ENCODE measurements around the gene CDK5R1.

CDK5R1 gene

GRCh38 chr17:32494621-32495358 lies 8.0 kb downstream of the CDK5R1 start:
- Histone ChIP-seq H3K4me3 (ENCODE audit: low read length) (no peak overlapping the region), H3K9me3 (ENCODE audit: control insufficient read depth, low read length) (no peaks in the 10 kb centered on the region), H3K27me3 (replicated peaks; ENCODE audit: control insufficient read depth, insufficient read depth, low read length) (no peaks in the 10 kb centered on the region), H3K36me3 (ENCODE audit: control insufficient read depth, insufficient read depth, low read length, severe bottlenecking) (no peaks in the 10 kb centered on the region), H3K9ac (ENCODE audit: low read length) (no peak overlapping the region), H3K4me1 (ENCODE audit: control insufficient read depth, insufficient read depth, low read length) (peaks cover 4% of the 10 kb centered on the region)
- no peak for DNase-seq (ENCODE audit: low read depth)

- H3K4me3 ChIP-seq (ENCODE audit: low read length): no peak overlapping the region
- DNase-seq (ENCODE audit: low read depth): no peak
Observed at GRCh38 chr17:32495359-32496231, 8.8 kb downstream of the CDK5R1 start.

GRCh38 chr17:32496395-32497073 lies 9.7 kb downstream of the CDK5R1 start:
- Histone ChIP-seq H3K27me3 (replicated peaks; ENCODE audit: control insufficient read depth, insufficient read depth, low read length) (no peaks in the 10 kb centered on the region), H3K36me3 (ENCODE audit: control insufficient read depth, insufficient read depth, low read length, severe bottlenecking) (peaks cover 5% of the 10 kb centered on the region), H3K4me1 (ENCODE audit: control insufficient read depth, insufficient read depth, low read length) (peaks cover 4% of the 10 kb centered on the region), H3K9me3 (ENCODE audit: control insufficient read depth, low read length) (no peaks in the 10 kb centered on the region), H3K4me3 (ENCODE audit: low read length) (no peak overlapping the region), H3K9ac (ENCODE audit: low read length) (no peak overlapping the region)
- peak; percentile 37 for DNase-seq (ENCODE audit: low read depth)

More at GRCh38 chr17:32495359-32496231, 8.8 kb downstream of the CDK5R1 start:
- Histone ChIP-seq H3K4me1 (ENCODE audit: control insufficient read depth, insufficient read depth, low read length) (peaks cover 4% of the 10 kb centered on the region), H3K9ac (ENCODE audit: low read length) (no peak overlapping the region), H3K9me3 (ENCODE audit: control insufficient read depth, low read length) (no peaks in the 10 kb centered on the region), H3K27me3 (replicated peaks; ENCODE audit: control insufficient read depth, insufficient read depth, low read length) (no peaks in the 10 kb centered on the region), H3K36me3 (ENCODE audit: control insufficient read depth, insufficient read depth, low read length, severe bottlenecking) (no peaks in the 10 kb centered on the region)

- H3K4me1 ChIP-seq (ENCODE audit: control insufficient read depth, insufficient read depth, low read length): peaks cover 4% of the 10 kb centered on the region
- no peak for DNase-seq (ENCODE audit: low read depth)
- H3K36me3 ChIP-seq (ENCODE audit: control insufficient read depth, insufficient read depth, low read length, severe bottlenecking): peaks cover 10% of the 10 kb centered on the region
Observed at GRCh38 chr17:32497431-32498205, 10.8 kb downstream of the CDK5R1 start.

GRCh38 chr17:32498391-32498790 lies 11.6 kb downstream of the CDK5R1 start:
- H3K4me3 ChIP-seq (ENCODE audit: low read length): no peak overlapping the region
- H3K9ac ChIP-seq (ENCODE audit: low read length): no peak overlapping the region
- H3K9me3 ChIP-seq (ENCODE audit: control insufficient read depth, low read length): no peaks in the 10 kb centered on the region
- peaks cover 12% of the 10 kb centered on the region for H3K4me1 ChIP-seq (ENCODE audit: control insufficient read depth, insufficient read depth, low read length)
- DNase-seq (ENCODE audit: low read depth): no peak
- H3K27me3 ChIP-seq (replicated peaks; ENCODE audit: control insufficient read depth, insufficient read depth, low read length): no peaks in the 10 kb centered on the region
- H3K36me3 ChIP-seq (ENCODE audit: control insufficient read depth, insufficient read depth, low read length, severe bottlenecking): peaks cover 10% of the 10 kb centered on the region

More at GRCh38 chr17:32497431-32498205, 10.8 kb downstream of the CDK5R1 start:
- H3K4me3 ChIP-seq (ENCODE audit: low read length): no peak overlapping the region
- H3K9me3 ChIP-seq (ENCODE audit: control insufficient read depth, low read length): no peaks in the 10 kb centered on the region
- no peak overlapping the region for H3K9ac ChIP-seq (ENCODE audit: low read length)
- no peaks in the 10 kb centered on the region for H3K27me3 ChIP-seq (replicated peaks; ENCODE audit: control insufficient read depth, insufficient read depth, low read length)

- H3K4me3 ChIP-seq (ENCODE audit: low read length): no peak overlapping the region
- no peaks in the 10 kb centered on the region for H3K9me3 ChIP-seq (ENCODE audit: control insufficient read depth, low read length)
- peaks cover 10% of the 10 kb centered on the region for H3K36me3 ChIP-seq (ENCODE audit: control insufficient read depth, insufficient read depth, low read length, severe bottlenecking)
- no peak overlapping the region for H3K9ac ChIP-seq (ENCODE audit: low read length)
- H3K4me1 ChIP-seq (ENCODE audit: control insufficient read depth, insufficient read depth, low read length): peaks cover 12% of the 10 kb centered on the region
- no peak for DNase-seq (ENCODE audit: low read depth)
- H3K27me3 ChIP-seq (replicated peaks; ENCODE audit: control insufficient read depth, insufficient read depth, low read length): no peaks in the 10 kb centered on the region
Observed at GRCh38 chr17:32502013-32502412, 15.2 kb downstream of the CDK5R1 start.

- peaks cover 12% of the 10 kb centered on the region for H3K4me1 ChIP-seq (ENCODE audit: control insufficient read depth, insufficient read depth, low read length)
- no peaks in the 10 kb centered on the region for H3K27me3 ChIP-seq (replicated peaks; ENCODE audit: control insufficient read depth, insufficient read depth, low read length)
- H3K36me3 ChIP-seq (ENCODE audit: control insufficient read depth, insufficient read depth, low read length, severe bottlenecking): peaks cover 10% of the 10 kb centered on the region
- H3K4me3 ChIP-seq (ENCODE audit: low read length): no peak overlapping the region
- no peak for DNase-seq (ENCODE audit: low read depth)
- H3K9me3 ChIP-seq (ENCODE audit: control insufficient read depth, low read length): no peaks in the 10 kb centered on the region
- H3K9ac ChIP-seq (ENCODE audit: low read length): no peak overlapping the region
Observed at GRCh38 chr17:32502710-32503109, 15.9 kb downstream of the CDK5R1 start.

GRCh38 chr17:32503251-32504165 lies 16.7 kb downstream of the CDK5R1 start:
- no peak for DNase-seq (ENCODE audit: low read depth)
- H3K9ac ChIP-seq (ENCODE audit: low read length): no peak overlapping the region

GRCh38 chr17:32504166-32504990 lies 17.6 kb downstream of the CDK5R1 start:
- no peak for DNase-seq (ENCODE audit: low read depth)
- H3K27me3 ChIP-seq (replicated peaks; ENCODE audit: control insufficient read depth, insufficient read depth, low read length): no peaks in the 10 kb centered on the region
- no peak overlapping the region for H3K4me3 ChIP-seq (ENCODE audit: low read length)
- peaks cover 10% of the 10 kb centered on the region for H3K36me3 ChIP-seq (ENCODE audit: control insufficient read depth, insufficient read depth, low read length, severe bottlenecking)
- H3K9ac ChIP-seq (ENCODE audit: low read length): no peak overlapping the region
- H3K4me1 ChIP-seq (ENCODE audit: control insufficient read depth, insufficient read depth, low read length): peaks cover 12% of the 10 kb centered on the region
- no peaks in the 10 kb centered on the region for H3K9me3 ChIP-seq (ENCODE audit: control insufficient read depth, low read length)

More at GRCh38 chr17:32503251-32504165, 16.7 kb downstream of the CDK5R1 start:
- no peak overlapping the region for H3K4me3 ChIP-seq (ENCODE audit: low read length)
- peaks cover 10% of the 10 kb centered on the region for H3K36me3 ChIP-seq (ENCODE audit: control insufficient read depth, insufficient read depth, low read length, severe bottlenecking)
- H3K27me3 ChIP-seq (replicated peaks; ENCODE audit: control insufficient read depth, insufficient read depth, low read length): no peaks in the 10 kb centered on the region
- H3K4me1 ChIP-seq (ENCODE audit: control insufficient read depth, insufficient read depth, low read length): peaks cover 12% of the 10 kb centered on the region
- no peaks in the 10 kb centered on the region for H3K9me3 ChIP-seq (ENCODE audit: control insufficient read depth, low read length)

All from adipocyte (in vitro differentiated cells).